Inflammatory macrophage treated with lipopolysaccharide for 4 hours (primary cell): ENCODE measurements around the gene CTBP1.

ENCODE experiments used
- DNase-seq: peaks from one replicate; pipeline ENCODE4 v3.0.0-alpha.2; 2020

CTBP1 gene

GRCh38 chr4:1279253-1279652 lies 30.3 kb upstream of the CTBP1 start:
- DNase-seq, result no peak

- no peak for DNase-seq
These were observed 29.0 kb upstream of the CTBP1 start for GRCh38 chr4:1277667-1278665.

GRCh38 chr4:1276984-1277383 lies 28.1 kb upstream of the CTBP1 start:
- no peak for DNase-seq

- DNase-seq, result no peak
These were observed 25.9 kb upstream of the CTBP1 start for GRCh38 chr4:1274871-1275270.

GRCh38 chr4:1271686-1272085 lies 22.8 kb upstream of the CTBP1 start:
- no peak for DNase-seq

GRCh38 chr4:1269209-1269608 lies 20.3 kb upstream of the CTBP1 start:
- no peak for DNase-seq

- no peak for DNase-seq
These were observed 18.2 kb upstream of the CTBP1 start for GRCh38 chr4:1266881-1267763.

GRCh38 chr4:1265351-1265750 lies 16.4 kb upstream of the CTBP1 start:
- DNase-seq, result no peak

- DNase-seq, result no peak
These were observed 16.0 kb upstream of the CTBP1 start for GRCh38 chr4:1264942-1265341.

GRCh38 chr4:1261107-1261928 lies 12.4 kb upstream of the CTBP1 start:
- no peak for DNase-seq

- no peak for DNase-seq
These were observed 11.6 kb upstream of the CTBP1 start for GRCh38 chr4:1260418-1261106.

GRCh38 chr4:1259966-1260365 lies 11.0 kb upstream of the CTBP1 start:
- no peak for DNase-seq

- DNase-seq, result no peak
These were observed 9.5 kb upstream of the CTBP1 start for GRCh38 chr4:1258457-1258856.

- DNase-seq, result peak; percentile 34
These were observed 6.8 kb upstream of the CTBP1 start for GRCh38 chr4:1255699-1256098.

- DNase-seq, result peak; percentile 42
These were observed 6.2 kb upstream of the CTBP1 start for GRCh38 chr4:1255151-1255550.

GRCh38 chr4:1253831-1254230 lies 4.9 kb upstream of the CTBP1 start:
- no peak for DNase-seq

GRCh38 chr4:1252928-1253492 lies 4.1 kb upstream of the CTBP1 start:
- no peak for DNase-seq

- DNase-seq, result no peak
These were observed 2.8 kb upstream of the CTBP1 start for GRCh38 chr4:1251773-1252066.

- DNase-seq, result no peak
These were observed 2.2 kb upstream of the CTBP1 start for GRCh38 chr4:1250921-1251772.

GRCh38 chr4:1250527-1250812 lies 1.5 kb upstream of the CTBP1 start:
- DNase-seq, result no peak
